Measurements from ENCODE around the gene LUZP1.

GRCh38 chr1:23188434-23188884, 19.8 kb upstream of the LUZP1 start:
- no peak for TF ChIP-seq POLR2A (IDR thresholded peaks at IDR 0.05; ENCODE audit: low read length)
- no peak for TF ChIP-seq GATA1 (IDR thresholded peaks at IDR 0.05; ENCODE audit: low read depth, low read length)

All from erythroblast (primary cell).